Measurements from ENCODE around the gene TRAPPC3L. TPM values are rescaled to one million over a fixed set of nuclear protein-coding genes. Genes with fewer than 3 reads are reported as not detected.

TRAPPC3L gene
- polyA plus RNA-seq, 2 of the 4 experiments (the other 2 are of a cell fraction) = not detected

DNA sequence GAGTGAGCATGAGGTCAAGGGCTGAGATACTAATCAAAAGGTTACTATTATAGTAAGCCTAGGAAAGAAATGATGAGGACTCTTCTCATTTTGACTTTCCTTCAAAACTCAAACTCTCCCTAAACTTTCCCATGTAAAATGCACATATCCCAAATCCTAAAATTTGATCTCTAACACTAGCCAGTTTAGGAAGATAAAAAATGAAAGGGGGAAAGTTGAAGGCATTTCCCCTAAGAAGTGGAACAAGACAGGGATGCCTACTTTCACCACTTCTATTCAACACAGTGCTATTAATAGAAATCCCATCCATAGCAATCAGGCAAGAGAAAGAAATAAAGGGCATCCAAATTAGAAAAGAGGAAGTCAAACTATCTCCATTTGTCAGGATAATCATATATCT lies 37.0 kb downstream of the TRAPPC3L start:
- TF ChIP-seq ZFP36 (IDR thresholded peaks at IDR 0.05; ENCODE audit: borderline replicate concordance, partially characterized antibody) (no peak), CHD2 (IDR thresholded peaks at IDR 0.05; ENCODE audit: low read length, partially characterized antibody) (no peak), TFCP2L1 (CRISPR knock-in tag; IDR thresholded peaks at IDR 0.05) (no peak), BHLHE40 (IDR thresholded peaks at IDR 0.05; ENCODE audit: low read depth, low read length) (no peak), RAD21 (conservative IDR thresholded peaks at IDR 0.05 in 1 of 2, IDR thresholded peaks at IDR 0.05 in 1 of 2) (no peak), KDM5A (IDR thresholded peaks at IDR 0.05) (no peak), SREBF2 (IDR thresholded peaks at IDR 0.05) (no peak), RCOR1 (IDR thresholded peaks at IDR 0.05; ENCODE audit: low read depth, low read length) (no peak), FOXS1 (CRISPR knock-in tag; IDR thresholded peaks at IDR 0.05) (no peak), RARB (CRISPR knock-in tag; IDR thresholded peaks at IDR 0.05) (no peak), HOXB5 (CRISPR knock-in tag; IDR thresholded peaks at IDR 0.05) (no peak), NPAS2 (CRISPR knock-in tag; IDR thresholded peaks at IDR 0.05; ENCODE audit: borderline replicate concordance) (no peak), MYC (IDR thresholded peaks at IDR 0.05; ENCODE audit: borderline replicate concordance, low read length) (no peak)
- TF ChIP-seq, protein P1, sequence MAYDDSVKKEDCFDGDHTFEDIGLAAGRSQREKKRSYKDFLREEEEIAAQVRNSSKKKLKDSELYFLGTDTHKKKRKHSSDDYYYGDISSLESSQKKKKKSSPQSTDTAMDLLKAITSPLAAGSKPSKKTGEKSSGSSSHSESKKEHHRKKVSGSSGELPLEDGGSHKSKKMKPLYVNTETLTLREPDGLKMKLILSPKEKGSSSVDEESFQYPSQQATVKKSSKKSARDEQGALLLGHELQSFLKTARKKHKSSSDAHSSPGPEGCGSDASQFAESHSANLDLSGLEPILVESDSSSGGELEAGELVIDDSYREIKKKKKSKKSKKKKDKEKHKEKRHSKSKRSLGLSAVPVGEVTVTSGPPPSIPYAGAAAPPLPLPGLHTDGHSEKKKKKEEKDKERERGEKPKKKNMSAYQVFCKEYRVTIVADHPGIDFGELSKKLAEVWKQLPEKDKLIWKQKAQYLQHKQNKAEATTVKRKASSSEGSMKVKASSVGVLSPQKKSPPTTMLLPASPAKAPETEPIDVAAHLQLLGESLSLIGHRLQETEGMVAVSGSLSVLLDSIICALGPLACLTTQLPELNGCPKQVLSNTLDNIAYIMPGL (CRISPR knock-in tag; IDR thresholded peaks at IDR 0.05; ENCODE audit: borderline replicate concordance) = no peak
- TF ChIP-seq, protein P2, sequence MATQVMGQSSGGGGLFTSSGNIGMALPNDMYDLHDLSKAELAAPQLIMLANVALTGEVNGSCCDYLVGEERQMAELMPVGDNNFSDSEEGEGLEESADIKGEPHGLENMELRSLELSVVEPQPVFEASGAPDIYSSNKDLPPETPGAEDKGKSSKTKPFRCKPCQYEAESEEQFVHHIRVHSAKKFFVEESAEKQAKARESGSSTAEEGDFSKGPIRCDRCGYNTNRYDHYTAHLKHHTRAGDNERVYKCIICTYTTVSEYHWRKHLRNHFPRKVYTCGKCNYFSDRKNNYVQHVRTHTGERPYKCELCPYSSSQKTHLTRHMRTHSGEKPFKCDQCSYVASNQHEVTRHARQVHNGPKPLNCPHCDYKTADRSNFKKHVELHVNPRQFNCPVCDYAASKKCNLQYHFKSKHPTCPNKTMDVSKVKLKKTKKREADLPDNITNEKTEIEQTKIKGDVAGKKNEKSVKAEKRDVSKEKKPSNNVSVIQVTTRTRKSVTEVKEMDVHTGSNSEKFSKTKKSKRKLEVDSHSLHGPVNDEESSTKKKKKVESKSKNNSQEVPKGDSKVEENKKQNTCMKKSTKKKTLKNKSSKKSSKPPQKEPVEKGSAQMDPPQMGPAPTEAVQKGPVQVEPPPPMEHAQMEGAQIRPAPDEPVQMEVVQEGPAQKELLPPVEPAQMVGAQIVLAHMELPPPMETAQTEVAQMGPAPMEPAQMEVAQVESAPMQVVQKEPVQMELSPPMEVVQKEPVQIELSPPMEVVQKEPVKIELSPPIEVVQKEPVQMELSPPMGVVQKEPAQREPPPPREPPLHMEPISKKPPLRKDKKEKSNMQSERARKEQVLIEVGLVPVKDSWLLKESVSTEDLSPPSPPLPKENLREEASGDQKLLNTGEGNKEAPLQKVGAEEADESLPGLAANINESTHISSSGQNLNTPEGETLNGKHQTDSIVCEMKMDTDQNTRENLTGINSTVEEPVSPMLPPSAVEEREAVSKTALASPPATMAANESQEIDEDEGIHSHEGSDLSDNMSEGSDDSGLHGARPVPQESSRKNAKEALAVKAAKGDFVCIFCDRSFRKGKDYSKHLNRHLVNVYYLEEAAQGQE (IDR thresholded peaks at IDR 0.05) = no peak
- TF ChIP-seq, protein P3, sequence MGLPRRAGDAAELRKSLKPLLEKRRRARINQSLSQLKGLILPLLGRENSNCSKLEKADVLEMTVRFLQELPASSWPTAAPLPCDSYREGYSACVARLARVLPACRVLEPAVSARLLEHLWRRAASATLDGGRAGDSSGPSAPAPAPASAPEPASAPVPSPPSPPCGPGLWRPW (IDR thresholded peaks at IDR 0.05) = no peak
- TF ChIP-seq, protein P4, sequence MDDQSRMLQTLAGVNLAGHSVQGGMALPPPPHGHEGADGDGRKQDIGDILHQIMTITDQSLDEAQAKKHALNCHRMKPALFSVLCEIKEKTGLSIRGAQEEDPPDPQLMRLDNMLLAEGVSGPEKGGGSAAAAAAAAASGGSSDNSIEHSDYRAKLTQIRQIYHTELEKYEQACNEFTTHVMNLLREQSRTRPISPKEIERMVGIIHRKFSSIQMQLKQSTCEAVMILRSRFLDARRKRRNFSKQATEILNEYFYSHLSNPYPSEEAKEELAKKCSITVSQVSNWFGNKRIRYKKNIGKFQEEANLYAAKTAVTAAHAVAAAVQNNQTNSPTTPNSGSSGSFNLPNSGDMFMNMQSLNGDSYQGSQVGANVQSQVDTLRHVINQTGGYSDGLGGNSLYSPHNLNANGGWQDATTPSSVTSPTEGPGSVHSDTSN (IDR thresholded peaks at IDR 0.05) = no peak
- peaks cover 4% of the 10 kb centered on the region; the same call in 2 of the 3 replicates for H3K9me3 ChIP-seq
- ChIA-PET CTCF (no interaction called here), POLR2A (no interaction called here)
- no peaks in the 10 kb centered on the region for H3K4me1 ChIP-seq
- no peak for ATAC-seq
- no peak overlapping the region for H3K4me2 ChIP-seq
- FAIRE-seq = no peak
- no peak overlapping the region for H3K4me3 ChIP-seq
- no peak overlapping the region for H3K27ac ChIP-seq
- no peak for DNase-seq (ENCODE audit: low read depth in 1 of 2, low spot score in 1 of 2)

DNA sequence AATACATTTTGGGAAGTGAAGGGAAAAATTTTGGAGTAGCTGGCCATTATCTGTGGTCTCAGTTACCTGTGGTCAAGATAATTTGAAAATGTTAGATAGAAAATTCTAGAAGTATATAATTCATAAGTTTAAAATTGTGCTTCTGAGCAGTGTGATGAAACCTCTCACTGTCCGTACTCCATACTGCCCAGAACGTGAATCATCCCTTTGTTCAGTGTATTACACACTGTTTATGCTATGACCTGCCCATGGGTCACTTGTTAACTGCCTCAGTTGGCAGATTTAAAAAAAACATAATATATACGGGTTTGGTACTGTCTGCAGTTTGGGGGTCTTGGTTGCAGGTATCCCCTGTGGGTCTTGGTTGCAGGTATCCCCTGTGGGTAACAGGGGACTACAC lies 38.2 kb downstream of the TRAPPC3L start:
- Histone ChIP-seq H3K9me3 (peaks cover 4% of the 10 kb centered on the region; the same call in 2 of the 3 replicates), H3K4me1 (no peaks in the 10 kb centered on the region), H3K4me2 (no peak overlapping the region), H3K4me3 (no peak overlapping the region), H3K27ac (no peak overlapping the region)
- POLR2A ChIA-PET = no interaction called here
- 33% methylated on average over 3 of the region's 3 CpGs for WGBS (ENCODE audit: missing lambda C conversion rate)
- no peak for DNase-seq (ENCODE audit: low read depth in 1 of 2, low spot score in 1 of 2)
- FAIRE-seq = no peak
- CTCF ChIA-PET = no interaction called here
- no peak for ATAC-seq
- no peak for TF ChIP-seq MAFK (IDR thresholded peaks at IDR 0.05; ENCODE audit: partially characterized antibody)
- no peak for TF ChIP-seq NFE2L2 (conservative IDR thresholded peaks at IDR 0.05; ENCODE audit: low read length)
- TF ChIP-seq RARB (CRISPR knock-in tag; IDR thresholded peaks at IDR 0.05) = no peak
- no peak for TF ChIP-seq CEBPB (IDR thresholded peaks at IDR 0.05)
- no peak for TF ChIP-seq JUNB (IDR thresholded peaks at IDR 0.05)
- no peak for TF ChIP-seq POLR2A (IDR thresholded peaks at IDR 0.05; ENCODE audit: low read length)
- no peak for TF ChIP-seq HOXA7 (CRISPR knock-in tag; IDR thresholded peaks at IDR 0.05)
- TF ChIP-seq, protein P2 (IDR thresholded peaks at IDR 0.05) = no peak
- no peak for TF ChIP-seq HOXB13 (CRISPR knock-in tag; IDR thresholded peaks at IDR 0.05; ENCODE audit: low read depth)
- no peak for TF ChIP-seq FOSL2 (IDR thresholded peaks at IDR 0.05)
- no peak for TF ChIP-seq FOSL2 (CRISPR knock-in tag; IDR thresholded peaks at IDR 0.05)
- no peak for TF ChIP-seq ZNF302 (CRISPR knock-in tag; IDR thresholded peaks at IDR 0.05)
- no peak for TF ChIP-seq RAD21 (conservative IDR thresholded peaks at IDR 0.05 in 1 of 2, IDR thresholded peaks at IDR 0.05 in 1 of 2)
- TF ChIP-seq RFX5 (IDR thresholded peaks at IDR 0.05) = no peak
- TF ChIP-seq KDM5A (IDR thresholded peaks at IDR 0.05) = no peak

Data from A549 (cell line).